ENCODE measurements around the gene KRTAP10-12. TPM values are rescaled to one million over a fixed set of nuclear protein-coding genes. Genes with fewer than 3 reads are reported as not detected.

KRTAP10-12 gene
- polyA plus RNA-seq, 10 donors: not detected

DNA sequence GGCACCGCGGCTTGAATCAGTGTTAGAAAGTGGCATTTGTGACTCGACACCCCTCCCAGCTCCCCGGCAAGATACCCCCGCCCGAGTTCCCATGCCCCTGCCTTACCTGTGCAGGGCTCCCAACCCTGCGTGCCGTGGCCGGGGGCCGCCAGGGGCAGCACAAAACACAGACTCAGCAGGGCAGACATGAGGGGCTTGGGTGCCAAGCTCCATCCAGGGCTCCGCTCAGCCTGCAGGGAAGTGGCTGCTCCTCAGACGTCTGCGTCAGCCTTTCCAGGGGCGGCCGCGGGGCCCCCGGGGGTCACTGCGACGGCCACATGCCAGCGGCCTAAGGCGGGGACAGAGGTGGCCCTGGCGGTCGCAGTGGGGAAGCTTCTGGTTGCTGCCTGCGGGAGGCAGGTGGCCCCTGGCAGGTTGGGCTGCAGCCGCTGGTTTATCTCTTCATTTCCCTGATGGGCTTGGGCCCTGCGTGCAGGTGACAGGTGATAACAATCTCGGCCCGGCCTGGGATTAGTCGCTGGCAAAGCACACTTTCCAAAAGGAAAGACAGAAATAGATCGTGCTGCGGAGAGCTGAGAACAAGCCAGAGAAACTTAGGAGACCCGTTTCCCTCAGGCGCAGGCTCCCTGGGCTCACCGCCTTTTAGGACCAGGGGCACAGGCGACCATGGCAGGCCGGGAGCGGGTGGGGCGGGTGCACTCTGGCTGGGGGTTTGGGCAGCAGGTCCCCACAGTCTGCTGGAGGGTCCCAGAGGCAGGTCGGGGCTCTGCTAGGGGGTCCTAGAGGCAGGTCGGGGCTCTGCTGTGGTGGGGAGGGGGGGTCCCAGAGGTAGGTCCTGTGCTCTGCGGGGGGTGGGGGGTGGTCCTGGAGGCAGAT is 14.6 kb downstream of the KRTAP10-12 start, which contains the start of gene TSPEAR:
TSPEAR (minus strand) TSS at position 246 of the 876 bp plus-strand sequence; CDS start at position 188, 58 bp downstream.
- DNase-seq: no peak

DNA sequence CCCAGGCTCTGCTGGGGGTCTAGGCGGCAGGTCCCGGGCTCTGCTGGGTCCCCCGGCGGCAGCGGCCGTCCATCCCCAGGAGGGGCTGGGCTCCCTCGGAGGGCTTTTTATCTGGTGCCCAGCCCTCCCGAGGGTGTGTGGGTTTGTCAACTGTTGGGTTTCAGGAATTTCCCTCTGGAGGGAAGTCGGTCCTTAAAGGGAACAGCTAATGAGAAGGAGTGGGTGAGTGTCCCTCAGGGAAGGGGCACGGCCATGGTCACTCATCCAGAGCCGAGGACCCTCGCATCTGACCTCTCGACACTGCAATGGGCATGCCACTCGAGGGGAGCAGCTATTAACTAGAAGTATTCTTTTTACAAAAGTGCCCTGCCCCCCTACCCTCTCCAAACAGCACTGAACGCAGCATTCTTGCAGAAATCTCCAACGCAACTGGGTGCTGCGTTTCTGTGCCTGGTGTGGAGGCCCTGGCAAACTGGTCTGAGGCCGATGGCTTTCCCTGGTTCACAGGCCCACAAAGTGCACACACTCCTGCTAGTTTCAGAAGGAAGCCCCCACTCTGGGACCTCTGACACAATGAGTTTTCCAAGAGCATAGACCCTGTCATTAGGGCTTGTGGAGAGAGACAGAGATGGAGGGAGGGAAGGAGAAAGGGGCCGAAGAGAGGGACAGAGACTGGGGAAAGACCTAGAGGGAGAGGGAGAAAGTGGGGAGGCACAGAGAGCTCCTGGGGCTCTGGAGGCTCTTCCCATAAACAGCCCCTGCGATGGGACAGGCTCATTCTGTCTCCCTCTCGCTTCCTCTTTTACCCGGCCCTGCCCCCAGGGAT is 15.4 kb downstream of the KRTAP10-12 start:
- no peak for DNase-seq

GRCh38 chr21:44713130-44713529 is 16.2 kb downstream of the KRTAP10-12 start:
- no peak for DNase-seq

DNA sequence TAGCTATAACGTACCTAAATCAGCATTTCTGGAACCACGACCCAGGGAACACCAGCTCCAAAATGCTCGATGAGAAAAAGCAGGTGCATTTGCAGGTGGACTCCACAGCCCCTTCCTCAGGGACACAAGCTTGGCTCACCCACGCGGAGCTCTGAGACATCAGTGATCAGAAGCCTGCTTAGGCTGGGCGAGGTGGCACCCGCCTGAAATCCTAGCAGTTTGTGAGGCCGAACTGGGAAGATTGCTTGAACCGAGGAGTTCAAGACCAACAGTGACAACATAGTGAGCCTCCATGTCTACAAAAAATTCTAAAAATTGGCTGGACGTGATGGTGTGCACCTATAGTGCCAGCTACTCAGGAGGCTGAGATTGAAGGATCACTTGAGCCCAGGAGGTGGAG is 16.9 kb downstream of the KRTAP10-12 start:
- DNase-seq: no peak

DNA sequence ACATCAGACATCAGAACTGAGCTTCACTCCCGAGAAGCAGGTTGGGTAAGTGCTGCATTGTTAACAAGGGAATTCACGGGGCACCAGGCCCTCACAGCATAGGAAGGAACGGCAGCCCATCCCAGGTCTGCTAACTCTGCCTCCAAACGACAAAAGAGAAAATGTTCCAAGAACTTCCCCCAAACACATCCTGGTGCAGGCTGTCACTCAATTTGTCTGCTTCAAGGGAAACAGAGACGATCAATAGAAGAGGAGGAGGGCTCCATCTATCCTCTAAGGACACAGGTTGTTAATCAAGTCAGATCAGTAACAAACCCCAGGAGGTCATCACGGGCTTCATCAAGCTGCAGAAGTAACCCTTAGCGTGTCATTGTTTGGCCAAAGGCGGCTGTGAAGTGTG is 17.9 kb downstream of the KRTAP10-12 start:
- no peak for DNase-seq

DNA sequence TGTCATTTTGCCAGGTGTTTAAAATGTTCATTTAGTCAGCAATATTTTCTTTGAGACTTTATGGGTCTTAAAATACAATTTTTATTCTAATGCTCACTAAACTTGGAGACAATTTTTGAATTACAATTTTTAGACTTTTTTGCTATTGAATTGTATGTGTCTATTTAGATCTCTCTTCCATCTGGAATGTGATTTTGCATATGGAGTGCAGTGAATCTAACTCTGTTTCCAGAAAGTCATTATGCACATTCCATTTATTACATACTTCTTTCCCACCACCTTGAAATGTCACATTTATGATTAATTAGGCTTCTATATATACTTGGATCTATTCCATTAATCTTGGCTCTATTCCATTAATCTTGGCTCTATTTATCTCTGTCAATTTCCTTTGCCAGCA is 20.0 kb downstream of the KRTAP10-12 start:
- DNase-seq: peak in 2 of 3 donors; percentile 6 to 26

GRCh38 chr21:44718093-44718492 is 21.1 kb downstream of the KRTAP10-12 start:
- DNase-seq: no peak

GRCh38 chr21:44718571-44718970 is 21.6 kb downstream of the KRTAP10-12 start:
- DNase-seq: no peak

- no peak for DNase-seq
These were observed 23.2 kb downstream of the KRTAP10-12 start for GRCh38 chr21:44720170-44720569.

- DNase-seq: no peak
These were observed 25.8 kb downstream of the KRTAP10-12 start for GRCh38 chr21:44722731-44723130.

GRCh38 chr21:44723177-44724131 is 26.5 kb downstream of the KRTAP10-12 start:
- peak in 2 of 3 donors; percentile 16 to 56 for DNase-seq

DNA sequence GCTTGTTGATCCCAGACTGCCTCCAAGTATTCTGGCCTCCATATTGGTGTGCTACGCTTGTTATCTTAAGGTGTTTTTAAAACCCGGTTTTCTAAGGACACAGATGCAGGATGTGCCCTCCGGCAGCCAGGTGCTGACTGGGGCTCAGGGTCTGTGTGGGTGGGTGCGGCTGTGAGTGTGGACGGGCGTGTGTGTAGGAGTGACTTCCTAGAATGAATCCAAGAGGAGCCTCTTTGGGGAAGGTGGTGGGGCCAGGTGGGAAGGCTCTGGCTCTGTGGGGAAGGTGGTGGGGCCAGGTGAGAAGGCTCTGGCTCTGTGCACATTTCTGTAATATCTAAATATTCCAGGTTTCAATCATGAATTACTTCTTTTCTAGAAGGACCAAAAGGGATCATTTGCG is 27.2 kb downstream of the KRTAP10-12 start:
- no peak for DNase-seq

- no peak for DNase-seq
These were observed 28.0 kb downstream of the KRTAP10-12 start for GRCh38 chr21:44724926-44725325.

- no peak for DNase-seq
These were observed 29.9 kb downstream of the KRTAP10-12 start for GRCh38 chr21:44726826-44727225.

- no peak for DNase-seq
These were observed 30.3 kb downstream of the KRTAP10-12 start for GRCh38 chr21:44727321-44727720.

DNA sequence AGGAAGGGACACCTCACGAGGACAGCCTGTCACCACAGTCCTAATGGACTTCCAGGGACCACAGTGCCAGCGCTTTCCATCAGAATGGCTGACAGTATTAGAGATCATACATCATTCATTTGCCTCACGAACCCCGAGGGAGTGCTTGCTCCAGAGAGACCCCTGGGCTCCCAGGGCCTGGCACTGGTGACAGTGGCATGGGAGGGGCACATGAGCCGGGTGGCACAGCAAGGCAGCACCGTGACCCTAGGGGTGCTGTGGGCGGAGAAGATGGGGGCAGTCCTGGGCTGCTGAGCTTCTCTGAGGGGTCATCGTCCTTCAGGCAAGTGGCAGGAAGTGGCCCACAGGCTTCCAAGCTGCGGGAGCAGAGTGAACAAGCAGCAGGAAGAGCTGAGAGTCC is 30.8 kb downstream of the KRTAP10-12 start:
- DNase-seq: no peak

DNA sequence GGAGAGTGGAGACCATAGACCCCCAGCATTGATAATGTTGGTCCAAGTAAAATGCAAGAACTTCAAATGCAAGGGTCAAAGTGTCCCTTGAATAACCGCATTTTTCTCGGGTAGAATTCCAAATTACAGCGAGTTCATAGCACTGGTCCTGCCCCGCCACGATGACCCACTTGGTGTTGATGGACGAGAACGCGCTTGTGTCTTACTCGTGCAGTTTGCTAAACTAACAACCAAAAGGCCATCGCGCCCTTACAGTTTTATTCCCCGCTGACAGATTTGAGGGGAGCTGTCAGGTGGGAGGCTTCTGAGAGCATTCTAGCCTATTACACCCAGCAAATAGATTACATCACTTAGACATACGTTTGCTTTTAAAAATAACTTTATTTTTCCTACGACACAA is 31.7 kb downstream of the KRTAP10-12 start:
- DNase-seq: no peak

- DNase-seq: no peak
These were observed 32.5 kb downstream of the KRTAP10-12 start for GRCh38 chr21:44729336-44730027.

GRCh38 chr21:44730028-44730395 is 33.0 kb downstream of the KRTAP10-12 start:
- no peak for DNase-seq

DNA sequence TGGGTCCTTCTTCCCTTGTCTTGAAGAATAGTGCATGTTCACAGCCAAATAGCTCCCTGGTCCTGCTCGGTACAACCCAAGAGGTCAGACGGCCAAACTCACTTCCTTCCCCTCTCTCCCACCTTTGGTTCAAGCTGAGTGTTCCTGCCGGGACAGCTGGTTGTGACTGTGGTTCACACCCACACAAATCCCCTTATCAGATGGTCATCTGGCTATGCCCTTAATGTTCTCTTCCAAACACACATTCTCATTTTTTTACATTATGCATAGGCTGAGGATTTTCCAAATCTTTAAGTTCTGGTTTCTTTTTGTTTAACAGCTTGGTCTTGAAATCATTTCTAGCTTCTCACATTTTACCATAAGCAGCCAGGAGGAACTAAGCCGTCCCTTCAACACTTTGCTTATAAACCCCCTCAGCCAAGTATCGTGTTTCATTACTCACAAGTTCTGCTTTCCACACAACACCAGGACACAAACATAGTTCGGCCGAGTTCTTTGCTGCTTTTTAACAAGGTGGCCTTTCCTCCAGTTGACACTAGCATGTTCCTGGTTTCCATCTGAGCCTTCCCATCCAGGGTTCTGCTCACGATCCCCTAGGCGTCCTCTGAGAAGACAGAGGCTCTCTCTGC is 34.1 kb downstream of the KRTAP10-12 start:
- no peak for DNase-seq
